ENCODE results near the gene IPO9.
A peak's percentile ranks its signal among the peaks of the same experiment; 100 is the strongest.
"Not testable (repeated sequence)": the region's sequence is repeated elsewhere in the genome, so short reads cannot be mapped to it uniquely, and the experiment has no call there.

The IPO9 gene

DNA sequence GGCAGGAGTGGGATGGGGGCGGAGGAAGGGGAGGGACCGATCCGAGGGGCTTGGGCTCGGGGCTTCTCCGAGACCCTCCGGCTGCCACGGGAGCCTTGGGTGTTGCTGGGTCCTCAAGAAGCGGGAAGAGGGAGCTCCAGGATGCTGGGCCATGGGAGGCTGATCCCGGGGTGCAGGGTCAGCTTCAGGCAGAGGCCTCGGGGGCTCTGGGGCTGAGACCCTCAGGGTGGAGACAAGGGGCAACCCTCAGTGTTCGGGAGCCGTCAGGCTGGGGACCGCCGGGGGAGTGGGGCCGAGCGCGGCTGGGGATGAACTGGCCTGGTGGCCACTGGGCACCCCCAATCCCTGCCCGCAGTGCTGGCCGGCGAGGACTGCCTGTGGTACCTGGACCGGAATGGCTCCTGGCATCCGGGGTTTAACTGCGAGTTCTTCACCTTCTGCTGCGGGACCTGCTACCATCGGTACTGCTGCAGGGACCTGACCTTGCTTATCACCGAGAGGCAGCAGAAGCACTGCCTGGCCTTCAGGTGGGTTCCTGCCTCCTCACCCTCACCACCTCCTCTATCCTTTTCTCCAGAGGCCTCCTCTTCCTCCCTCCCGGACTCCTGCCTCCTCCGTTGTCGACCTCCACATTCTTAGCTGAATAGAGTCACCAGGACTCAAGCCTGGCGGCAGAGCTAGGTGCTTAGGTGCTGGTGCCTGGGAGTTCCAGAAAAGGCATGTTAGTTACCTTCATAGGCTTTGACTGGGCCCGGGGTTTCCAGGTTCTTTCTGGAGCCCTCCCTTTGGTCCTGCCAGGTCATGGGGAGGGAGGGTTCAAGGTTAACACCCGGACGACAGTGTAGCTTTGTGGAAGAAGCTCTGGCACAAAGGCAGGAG lies 60.4 kb downstream of the IPO9 start:
- no peak for DNase-seq

DNA sequence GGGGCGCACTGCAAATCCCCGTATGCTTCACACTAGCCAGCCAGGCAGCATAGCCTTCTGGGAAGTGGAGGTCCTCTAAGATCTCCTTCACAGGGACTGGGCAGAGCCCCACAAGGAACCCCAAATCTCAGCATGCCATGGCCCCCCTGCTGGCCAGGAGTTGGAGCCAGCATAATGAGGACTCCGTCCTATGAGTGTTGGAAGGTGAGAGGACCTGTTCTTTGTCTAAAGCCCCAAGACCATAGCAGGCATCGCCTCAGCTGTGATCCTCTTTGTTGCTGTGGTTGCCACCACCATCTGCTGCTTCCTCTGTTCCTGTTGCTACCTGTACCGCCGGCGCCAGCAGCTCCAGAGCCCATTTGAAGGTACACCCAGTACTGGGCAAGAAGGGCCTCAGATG lies 61.3 kb downstream of the IPO9 start:
- DNase-seq, result no peak

DNA sequence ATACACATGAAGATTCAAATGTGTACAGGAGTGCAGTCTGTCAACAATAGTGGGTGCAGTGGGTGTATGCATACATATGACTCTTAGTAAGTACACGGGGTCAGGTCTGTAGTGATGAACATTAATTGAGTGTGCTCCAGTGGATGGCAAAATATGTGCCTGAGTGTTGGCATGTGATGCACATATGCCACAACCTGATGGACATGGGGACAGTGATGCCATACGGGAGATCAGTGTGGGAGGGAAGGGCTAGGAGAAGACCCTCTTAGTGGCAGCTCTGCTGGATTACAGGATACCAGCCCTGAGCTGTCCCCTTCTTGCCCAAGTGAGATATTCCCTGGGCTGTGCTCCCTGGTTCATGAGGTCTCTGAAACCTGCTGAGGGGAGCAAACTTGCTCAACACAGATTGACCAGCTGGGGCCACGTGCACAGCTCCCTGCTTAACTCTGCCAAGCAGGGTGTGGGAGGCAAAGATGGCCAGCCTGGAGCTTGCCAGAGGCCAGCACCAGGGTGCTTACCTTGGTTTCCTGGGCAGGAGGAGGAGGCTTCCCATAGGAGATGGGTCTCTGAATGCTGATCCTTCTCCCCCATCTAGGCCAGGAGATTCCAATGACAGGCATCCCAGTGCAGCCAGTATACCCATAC lies 62.0 kb downstream of the IPO9 start:
- no peak for DNase-seq

DNA sequence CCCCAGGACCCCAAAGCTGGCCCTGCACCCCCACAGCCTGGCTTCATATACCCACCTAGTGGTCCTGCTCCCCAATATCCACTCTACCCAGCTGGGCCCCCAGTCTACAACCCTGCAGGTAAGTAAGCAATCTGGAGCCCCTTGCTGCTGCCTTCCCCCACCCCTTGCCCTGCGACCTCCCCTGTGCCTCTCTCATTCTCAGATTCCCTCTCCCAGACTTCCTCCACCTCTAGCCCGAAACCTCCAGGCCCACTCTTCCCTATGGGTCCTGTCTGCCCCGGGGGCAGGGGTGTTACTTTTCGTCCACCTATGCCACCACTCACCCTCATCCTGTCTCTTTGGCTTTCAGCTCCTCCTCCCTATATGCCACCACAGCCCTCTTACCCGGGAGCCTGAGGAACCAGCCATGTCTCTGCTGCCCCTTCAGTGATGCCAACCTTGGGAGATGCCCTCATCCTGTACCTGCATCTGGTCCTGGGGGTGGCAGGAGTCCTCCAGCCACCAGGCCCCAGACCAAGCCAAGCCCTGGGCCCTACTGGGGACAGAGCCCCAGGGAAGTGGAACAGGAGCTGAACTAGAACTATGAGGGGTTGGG lies 62.6 kb downstream of the IPO9 start:
- DNase-seq, result no peak

GRCh38 chr1:201892211-201892610 lies 63.3 kb downstream of the IPO9 start:
- no peak for DNase-seq

GRCh38 chr1:201893431-201893830 lies 64.5 kb downstream of the IPO9 start:
- no peak for DNase-seq

DNA sequence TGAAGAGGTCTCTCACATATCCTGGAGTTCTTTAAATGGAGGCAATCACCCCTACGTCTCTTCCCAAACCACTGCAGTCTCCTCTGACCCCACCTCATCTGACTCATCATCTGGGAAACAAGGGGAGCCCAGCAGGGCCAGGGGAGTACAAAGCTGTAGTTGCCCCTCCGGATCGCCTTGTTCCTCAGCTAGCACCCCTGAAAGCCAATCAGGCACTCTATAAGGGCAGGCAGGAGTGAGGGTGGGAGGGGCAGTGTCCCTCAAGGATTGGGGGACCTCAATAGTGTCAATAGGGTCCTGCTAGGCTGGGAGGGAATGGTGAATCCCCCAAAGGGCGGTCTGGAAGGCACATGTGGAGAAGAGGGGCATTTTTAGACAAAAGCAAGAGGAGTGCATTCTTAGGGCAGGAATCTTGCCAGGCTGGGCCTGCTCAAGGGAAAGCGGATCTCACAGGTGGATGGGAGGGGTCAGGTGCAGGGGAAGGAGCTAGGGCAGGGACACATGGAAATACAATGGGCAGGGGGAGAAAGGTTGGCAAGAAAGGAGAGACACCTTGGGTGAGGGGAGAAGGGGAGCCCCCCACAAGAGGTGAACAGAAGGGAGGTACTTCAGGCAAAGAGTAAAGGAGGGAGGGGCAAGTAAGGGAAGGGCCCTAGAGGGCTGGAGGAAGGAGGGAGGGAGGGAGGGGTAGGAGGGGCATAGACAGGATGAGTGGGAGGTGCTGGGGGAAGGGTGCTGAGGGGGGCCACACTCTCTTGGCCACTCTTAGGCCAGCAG lies 65.6 kb downstream of the IPO9 start:
- DNase-seq, result no peak

DNA sequence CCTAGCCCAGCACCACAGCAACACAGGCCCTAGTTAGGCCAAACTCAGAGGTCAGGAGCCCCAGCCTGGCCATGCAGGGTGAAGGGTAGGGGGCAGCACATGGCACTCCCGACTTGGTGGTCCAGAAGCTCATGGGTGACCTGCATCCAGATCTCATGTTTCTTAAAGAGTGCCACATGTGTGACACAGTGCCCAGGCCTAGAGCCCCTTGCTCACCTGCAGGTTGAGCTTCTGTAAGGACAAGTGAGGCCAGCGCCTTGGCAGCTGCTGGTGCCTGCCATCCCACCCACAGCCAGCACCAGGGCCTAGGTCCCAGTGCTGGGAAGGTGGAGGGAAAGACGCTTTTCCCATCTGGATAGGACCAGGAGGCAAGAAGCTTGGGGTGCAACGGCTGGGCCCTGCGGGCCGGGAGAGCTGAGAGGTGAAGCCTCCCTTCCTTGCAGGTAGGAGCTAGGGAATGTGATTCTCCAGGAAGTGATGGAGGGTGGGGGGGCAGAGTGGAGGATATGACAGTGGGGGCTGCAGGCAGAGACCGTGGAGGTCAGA lies 66.2 kb downstream of the IPO9 start:
- no peak for DNase-seq

DNA sequence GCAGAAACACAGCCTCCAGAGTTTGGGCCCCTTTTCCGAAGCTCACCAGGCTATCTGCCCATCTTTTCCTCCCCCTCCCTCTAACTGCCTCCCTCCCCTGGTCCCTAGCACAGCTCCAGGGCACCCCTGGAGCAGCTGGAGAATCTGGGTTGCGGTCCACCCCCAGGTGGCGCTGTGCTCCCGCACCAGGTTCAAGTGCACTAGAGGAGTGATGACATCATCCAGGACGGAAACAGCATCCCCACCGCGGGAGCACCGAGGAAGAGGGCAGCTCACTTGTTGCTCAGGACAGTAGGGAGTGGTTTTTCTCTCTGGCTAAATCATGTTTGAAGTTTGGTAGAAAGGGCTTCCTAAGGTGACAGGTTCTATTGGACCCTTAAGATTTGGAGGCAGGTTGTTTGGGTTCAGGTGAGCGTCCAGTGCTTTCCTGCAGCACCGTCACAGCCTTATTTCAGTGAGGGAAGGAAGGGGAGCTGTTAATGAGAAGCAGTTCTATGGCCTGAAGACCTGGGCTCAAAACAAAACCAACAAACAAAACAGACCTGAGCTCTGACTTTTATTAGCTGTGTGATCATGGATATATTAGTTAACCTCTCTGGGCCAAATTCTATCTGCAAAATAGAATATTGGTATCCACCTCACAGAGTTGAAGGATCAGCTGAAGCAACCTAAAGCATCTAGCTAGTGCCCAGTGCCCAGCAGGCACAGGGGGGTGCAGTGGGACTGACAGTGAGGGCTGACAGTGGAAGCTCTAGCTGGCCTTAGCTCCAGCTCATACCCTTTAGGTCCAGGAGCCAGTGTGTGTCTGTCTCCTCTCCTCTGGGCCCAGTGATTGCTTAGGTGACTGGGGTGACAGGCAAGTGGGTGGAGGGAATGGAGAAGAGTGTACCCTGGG lies 67.2 kb downstream of the IPO9 start:
- DNase-seq, result peak; percentile 71 to 77

DNA sequence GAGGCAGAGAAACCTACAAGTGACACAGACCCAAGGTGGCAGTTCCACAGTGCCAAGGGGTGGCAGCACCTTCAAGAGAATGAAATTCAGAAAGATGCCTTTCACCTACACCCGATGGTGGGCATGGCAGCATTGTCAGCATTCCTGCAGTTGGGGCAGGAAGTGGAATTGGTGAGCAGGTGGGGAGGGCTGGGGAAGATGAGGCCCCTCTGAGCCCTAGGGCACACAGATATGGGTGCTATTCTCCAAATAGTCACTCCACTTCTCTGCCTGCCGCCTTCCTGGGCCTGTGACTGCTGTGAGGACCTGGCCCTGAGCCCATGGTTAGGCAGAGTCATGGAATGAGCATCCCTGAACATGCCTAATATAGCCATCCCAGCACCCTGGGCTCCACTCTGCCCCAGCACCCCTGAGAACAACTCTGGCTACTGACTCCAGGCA lies 68.0 kb downstream of the IPO9 start:
- no peak for DNase-seq

GRCh38 chr1:201898240-201898894 lies 69.4 kb downstream of the IPO9 start:
- no peak for DNase-seq

- DNase-seq, result no peak
Measured at GRCh38 chr1:201898992-201899391, 70.0 kb downstream of the IPO9 start.

GRCh38 chr1:201899683-201900429 lies 70.9 kb downstream of the IPO9 start:
- DNase-seq, result no peak

DNA sequence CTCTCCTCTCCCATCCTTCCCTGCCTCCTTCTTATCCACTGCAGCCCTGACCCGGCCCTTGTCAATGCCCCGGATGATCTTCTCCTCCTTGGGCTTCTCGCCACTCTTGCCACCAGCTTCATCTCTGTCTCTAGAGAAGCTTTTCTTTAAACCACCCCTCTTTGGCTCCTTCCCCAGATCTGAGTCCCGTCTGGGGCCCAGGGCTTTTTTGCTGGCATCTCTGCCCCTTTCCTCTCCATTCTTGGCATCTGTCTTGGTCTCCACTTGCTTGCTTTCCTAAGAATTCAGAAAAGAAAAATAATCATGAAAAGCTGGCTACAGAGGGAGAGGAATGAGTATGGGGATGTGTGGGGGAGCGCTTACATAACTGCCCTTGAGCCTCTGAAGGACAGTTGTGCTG lies 71.5 kb downstream of the IPO9 start:
- no peak for DNase-seq

- DNase-seq, result not testable (repeated sequence)
Measured at GRCh38 chr1:201901036-201901435, 72.1 kb downstream of the IPO9 start.

GRCh38 chr1:201902198-201902597 lies 73.2 kb downstream of the IPO9 start:
- no peak for DNase-seq

DNA sequence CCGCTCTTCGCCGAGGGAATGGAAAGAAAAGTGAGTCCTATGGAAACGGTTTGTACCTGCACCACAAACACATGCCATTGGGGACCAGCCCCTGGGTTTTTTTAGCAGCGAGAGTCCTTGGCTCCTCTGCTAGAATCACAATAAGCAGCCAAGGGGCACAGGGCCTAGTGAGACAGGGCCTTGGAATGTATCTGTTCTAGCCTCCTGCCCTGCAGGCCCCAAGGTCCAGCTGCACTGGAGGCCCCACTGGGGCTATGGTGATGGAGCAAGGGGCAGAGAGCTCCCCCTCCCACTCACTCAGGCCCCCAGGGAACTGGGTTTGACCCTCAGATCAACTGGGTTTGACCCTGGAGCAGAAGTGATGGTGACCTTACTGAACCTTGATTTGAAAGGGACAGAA lies 74.2 kb downstream of the IPO9 start:
- DNase-seq, result no peak

DNA sequence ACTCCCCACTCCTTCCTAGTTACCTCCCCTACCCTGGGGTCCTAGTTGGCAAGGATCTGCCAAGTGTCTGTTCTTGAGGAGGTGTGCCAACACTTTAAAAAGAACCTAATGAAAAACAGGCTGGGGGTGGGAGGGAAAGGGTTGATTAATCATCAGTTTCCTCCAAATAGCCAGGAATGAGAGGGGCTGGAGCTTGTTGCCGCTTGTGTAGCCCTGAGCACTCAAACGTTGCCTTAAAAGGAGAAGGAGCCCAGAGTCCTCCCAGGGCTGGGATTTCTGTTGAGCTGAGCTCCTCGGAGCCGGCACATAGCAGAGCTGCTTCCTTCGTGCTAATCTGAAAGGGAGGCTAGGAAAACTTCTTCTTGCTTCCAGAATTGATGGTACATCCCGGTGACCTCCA lies 75.6 kb downstream of the IPO9 start:
- DNase-seq, result no peak

DNA sequence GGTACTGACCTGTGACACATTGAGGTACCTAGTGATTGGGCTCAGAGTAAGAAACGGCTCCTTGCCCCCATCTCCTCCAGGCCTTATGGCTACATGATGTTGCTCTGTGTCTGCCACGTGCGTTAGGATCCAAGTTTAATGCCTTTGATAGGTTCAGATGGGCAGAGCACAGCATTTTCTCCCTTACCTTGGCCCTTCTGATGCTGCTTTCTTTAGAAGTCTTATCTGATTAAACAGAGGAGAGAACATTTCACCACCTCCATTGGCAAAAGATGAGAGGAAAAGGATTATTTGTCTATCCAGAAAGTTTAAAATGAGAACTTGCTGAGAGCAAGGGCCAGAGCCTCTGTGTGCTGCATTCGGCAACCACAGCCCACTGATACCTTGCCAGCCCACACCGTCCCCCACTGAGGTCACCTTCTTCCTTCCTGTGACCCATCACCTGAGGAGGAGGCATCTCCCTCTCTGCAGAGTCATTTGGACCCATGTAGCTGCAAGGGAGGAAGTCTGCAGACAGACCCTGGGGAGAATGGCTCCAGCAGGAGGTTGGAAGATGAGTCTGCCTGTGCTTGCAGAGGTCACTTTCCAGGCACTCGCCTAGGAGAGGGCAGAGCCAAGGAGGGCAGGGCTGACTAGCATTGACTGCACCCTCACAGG lies 76.4 kb downstream of the IPO9 start:
- no peak for DNase-seq

- no peak for DNase-seq
Measured at GRCh38 chr1:201906336-201906735, 77.4 kb downstream of the IPO9 start.

All from activated CD4-positive, alpha-beta T cell treated with anti-CD3 and anti-CD28 coated beads, Interleukin-2, amount 50 U/mL, for 4 hours (primary cell).